Measurements from ENCODE around the gene MOB3A.

Gene MOB3A

DNA sequence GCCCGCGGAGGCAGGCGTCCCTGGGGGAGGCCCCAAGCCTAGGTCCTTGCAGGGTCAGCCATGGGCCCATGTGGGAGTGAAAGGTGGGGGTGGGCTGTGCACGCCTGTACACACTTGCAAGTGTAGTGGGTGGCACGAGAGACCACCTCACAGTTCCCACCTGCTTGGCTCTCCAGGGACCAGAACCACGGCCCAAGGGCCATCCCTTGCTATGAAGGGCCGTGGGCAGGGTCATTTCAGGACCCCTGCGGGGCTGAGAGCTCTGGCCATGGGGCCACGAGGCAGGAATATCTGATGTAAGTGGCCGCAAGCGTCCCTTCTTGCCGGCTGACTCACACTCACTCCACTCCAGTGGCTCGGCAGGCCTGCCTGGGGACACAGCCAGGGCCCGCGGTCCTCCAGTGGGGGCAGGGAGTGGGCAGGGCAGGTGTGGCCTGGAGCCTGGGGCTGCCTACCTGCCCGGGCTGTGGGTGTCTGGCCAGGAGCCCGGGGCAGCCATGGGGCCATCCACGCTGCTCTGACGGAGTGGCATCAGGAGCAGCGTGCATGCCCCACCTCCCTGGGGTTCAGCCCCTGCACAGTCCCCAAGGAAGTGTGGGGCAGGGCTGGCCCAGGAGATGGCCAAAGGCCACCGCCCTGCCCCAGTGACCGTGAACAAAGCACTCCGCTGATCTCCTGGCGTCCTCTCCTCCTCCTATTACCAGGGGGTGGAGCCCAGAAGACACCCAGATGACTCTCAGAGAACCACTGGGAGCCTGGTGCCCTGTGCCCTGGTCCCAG is 36.5 kb downstream of the MOB3A start:
- no peak for DNase-seq (ENCODE audit: low read depth)

DNA sequence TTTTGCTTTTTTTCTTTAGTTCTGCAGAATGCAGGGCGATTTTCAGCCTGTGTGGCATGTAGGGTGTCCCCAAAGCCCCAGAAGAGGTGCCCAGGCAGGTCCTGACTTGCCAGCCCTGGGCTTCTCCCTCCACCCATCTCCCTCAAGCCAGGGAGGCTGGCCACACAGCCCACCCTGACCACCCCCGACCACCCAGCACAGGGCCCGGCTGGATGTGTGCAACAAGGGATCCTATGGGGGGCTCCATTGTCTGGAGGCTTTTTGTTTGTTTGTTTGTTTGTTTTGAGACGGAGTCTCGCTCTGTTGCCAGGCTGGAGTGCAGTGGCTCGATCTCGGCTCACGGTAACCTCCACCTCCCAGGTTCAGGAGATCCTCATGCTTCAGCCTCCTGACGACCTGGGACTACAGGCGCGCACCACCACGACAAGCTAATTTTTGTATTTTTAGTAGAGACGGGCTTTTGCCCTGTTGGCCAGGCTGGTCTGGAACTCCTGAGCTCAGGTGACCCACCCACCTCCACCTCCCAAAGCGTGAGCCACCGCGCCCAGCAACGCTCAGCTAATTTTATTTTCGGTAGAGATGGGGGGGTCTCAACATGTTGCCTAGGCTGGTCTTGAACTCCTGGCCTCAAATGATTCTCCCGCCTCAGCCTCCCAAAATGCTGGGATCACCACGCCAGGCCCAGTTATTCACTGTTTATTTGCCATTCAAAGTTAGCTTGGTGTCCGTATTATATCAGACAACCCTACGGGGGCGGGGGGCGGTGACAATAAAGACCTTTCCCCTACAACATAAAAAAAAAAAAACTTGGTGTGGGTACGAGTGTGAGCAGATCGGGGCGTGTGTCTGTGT is 37.3 kb downstream of the MOB3A start:
- no peak for DNase-seq (ENCODE audit: low read depth)

DNA sequence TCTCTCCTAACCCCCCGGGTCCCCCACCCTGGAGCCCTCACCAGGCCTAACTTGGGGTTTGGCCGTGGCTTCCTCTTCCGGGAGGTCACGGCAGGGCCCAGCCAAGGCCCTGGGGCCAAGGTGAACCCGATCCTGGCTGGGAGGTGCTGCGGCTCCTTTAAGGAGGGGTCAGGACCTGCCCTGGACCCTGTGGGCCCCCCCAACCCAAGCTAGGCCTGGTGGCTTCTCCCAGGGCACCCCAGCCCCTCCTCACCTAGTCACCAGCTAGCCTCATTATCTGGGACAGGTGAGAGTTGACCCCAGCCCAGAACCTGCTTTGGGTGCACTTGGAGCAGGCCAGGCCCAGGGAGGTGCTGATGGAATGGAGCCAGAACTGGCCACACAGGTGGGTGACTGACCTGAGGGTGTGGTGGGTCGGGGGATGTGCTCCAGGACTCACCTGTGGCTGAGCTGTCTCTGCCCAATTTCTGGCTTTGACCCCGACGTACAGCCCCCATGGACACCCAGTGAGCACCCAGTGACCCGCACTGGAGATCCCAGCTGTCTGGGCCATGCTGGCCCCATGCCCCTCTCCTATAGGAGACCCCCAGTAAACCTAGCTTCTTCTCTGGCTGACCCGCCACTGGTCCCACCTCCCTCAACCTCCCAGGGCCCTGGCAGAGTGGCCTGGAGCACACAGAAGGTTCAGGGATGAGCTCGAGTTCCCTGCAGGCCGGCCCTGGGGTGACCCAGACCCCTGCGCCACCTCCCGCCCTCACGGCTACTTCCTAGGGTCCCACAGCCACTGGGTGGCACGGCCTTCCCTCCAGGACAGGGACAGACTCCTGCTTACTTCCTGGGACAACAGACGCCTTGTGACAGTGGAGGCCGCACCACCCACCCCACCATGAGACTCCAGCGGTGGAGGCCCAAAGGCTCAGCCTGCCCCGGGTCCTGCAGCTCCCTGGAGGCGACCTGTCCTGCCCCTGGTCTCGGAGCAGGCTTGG is 38.3 kb downstream of the MOB3A start:
- DNase-seq (ENCODE audit: low read depth) = no peak

DNA sequence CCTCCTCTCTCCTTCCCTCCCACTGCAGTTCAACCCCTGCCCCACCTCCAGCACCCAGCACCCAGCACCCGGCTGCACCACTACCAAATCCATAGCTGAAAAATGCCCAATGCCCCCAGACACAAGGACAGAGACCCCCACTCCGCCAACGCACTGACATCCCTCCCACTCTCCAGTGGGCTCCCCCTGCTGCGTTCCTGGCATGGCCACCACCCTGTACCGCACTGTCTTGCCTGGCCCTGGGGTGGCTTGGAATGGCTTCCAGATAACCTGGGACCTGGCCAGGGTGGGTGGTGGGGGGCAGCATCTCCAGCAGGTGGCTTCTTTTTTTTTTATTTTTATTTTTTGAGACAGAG is 39.3 kb downstream of the MOB3A start:
- DNase-seq (ENCODE audit: low read depth) = no peak

DNA sequence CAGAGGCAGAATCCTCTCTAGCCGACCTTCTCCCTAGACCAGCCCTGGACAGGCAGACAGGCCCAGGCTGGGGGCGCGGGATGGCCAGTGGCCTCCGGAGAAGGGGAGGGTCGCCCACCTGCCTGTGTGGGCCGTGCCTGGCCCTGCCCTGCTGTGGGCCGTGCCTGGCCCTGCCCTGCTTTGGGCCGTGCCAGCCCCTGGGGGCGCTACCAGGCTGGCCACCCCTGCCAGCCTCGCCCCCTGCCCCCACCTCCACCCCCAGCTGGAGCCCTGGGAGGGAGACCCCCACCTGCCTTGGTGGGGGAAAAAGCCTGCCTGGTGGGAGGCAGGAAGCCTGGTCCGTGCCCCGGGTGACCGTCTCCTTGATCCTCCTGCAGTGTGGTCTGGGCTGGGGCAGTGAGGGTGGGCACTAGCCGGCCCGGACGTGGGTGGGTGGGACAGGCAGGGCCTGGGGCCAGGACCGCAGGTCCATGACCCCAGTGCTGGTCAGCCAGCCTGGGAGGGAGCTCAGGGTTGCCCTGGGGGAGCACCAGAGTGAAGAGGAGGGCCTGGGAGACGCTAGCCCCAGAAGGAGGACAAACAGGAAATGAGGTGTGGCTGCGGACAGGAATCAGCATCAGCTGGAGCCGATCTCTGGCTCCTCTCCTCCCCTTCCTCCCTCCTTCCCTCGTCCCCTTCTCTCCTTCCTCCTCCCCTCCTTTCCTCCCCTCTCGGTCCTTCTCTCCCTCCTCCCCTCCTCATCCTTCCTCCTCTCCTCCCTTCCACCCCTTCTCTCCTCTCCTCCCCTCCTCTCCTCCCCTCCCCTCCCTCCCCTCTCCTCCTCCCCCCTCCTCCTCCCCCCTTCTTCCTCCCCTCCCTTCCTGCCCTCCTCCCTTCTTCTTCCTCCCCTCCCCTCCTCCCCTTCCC is 39.9 kb downstream of the MOB3A start:
- DNase-seq (ENCODE audit: low read depth) = no peak

DNA sequence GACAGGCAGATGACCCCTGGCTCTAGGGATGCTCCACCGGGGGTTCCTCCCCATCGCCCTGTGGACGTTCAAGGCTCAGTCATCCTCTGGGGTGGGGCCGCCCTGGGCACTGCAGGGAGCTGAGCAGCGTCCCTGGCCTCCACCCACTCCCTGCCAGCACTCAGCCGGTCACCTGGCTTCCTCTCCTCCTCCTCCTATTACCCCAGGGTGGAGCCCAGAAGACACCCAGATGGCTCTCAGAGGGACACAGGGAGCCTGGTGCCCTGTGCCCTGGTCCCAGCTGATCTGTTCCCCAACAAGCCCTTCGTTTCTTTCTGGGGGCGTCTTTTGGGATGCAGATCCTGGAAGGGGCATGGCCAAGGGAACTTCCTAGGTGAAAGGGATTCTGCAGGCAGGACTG is 41.4 kb downstream of the MOB3A start:
- DNase-seq (ENCODE audit: low read depth) = no peak

DNA sequence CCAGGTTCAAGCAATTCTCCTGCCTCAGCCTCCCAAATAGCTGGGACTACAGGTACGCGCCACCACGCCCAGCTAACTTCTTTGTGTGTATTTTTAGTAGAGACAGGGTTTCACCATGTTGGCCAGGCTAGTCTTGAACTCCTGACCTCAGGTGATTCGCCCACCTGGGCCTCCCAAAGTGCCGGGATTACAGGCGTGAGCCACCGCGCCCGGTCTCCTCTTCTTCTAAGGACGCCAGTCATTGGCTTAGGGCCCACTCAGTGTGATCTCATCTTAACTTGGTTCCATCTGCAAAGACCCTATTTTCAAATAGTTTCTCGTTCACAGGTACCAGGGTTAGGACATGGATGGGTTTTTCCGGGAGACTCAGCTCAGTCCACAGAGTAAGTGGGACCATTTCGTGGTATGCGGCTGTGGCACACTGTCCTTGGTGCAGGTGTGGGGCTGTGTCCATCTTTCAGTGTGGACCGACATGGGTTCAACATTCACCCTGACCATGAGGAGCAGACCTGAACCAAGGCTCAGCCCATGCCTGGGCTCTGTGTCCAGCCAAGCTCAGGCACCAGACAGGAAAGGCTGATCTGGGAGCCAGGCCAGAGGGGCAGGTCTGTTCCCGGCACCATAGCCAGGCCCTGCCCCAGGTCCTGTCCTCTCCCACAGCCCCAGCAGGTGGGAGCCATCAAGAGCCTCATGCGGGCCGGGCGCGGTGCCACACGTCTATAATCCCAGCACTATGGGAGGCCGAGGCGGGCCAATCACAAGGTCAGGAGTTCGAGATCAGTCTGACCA is 42.3 kb downstream of the MOB3A start:
- DNase-seq (ENCODE audit: low read depth) = no peak

DNA sequence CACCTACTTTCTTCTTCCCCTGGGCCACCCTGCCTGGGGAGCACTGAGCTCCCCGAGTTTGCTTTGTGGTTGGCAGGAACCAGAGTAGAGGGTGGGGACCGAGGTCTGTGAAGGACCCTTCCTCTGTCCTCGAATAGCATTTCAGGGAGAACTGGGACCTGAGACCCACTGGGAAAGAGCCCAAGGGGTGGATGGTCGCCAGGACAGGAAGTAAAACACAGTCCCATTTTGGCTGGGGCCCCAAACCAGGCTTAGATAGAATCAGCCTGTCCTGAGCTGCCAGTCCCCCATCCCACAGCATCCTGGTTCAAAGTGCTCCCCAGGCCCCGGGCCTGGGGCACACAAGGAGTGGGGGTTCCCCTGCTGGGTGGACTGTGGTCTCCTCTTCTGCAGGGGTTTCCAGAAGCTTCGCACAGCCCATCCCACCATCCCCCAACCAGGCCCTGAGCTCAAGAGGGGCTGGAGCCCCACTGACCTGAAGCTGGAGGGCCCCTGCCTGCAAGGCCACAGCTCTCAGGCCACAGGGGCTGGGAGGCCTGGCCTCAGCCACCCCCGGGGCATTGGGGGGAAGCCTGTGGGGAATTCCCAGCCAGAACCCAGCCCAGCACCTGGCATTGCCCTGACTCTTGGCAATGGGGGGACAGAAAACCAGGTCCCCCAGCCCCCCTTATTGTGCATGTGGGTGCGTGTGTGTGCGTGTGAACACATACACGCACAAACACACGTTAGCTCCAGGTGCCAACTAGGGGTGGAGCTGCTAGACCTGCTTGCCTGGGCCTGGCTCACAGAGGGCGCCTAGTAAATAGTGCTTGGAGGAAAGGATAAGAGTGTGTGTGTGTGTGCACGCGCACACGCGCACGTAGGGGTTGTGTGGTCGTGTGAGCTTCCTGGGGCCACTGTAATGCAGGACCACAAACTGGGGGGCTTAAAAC is 44.1 kb downstream of the MOB3A start:
- DNase-seq (ENCODE audit: low read depth) = peak; percentile 24

DNA sequence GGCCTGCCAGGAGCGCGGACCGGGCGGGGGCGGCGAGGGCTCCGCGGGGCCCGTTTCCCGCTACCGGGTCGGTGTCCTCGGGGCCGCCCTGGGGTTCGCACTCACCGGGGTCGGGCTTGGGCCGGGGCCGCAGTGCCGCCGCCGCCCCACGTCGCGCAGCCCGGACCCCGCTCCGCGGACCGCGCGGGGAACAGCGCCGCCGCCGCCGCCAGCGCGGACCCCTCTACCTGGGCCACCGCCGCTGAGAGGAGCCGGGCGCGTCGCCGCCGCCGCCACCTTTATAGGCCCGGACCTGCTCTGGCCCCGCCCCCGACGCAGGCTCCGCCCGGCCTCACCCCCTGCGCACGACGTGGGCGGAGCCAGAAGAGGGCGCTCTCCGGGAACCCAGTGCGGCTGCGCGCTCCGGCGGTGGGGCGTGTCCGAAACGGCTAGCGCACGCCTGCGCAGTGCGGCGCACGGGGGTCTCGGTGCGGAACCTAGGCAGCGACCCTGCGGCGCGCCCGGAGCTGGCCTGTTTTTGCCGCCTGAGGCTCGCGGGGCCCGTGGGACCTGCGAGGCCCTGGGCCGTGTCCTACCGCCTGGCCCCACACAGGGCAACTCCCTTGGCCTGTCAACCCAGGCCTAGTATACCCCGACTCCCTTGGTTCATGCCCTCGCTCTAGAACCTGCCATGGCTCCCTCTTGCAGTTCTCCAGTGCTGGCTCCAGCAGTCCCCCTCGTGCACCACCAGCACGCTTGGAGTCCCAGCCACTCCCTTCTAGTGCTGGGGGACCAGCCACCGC is 44.9 kb downstream of the MOB3A start, which contains the start of gene MKNK2:
Gene MKNK2 (minus strand): TSS at position 254 of the 782 bp plus-strand sequence. CDS start 393 bp downstream, outside the sequence.
- peak; percentile 98 for DNase-seq (ENCODE audit: low read depth)

DNA sequence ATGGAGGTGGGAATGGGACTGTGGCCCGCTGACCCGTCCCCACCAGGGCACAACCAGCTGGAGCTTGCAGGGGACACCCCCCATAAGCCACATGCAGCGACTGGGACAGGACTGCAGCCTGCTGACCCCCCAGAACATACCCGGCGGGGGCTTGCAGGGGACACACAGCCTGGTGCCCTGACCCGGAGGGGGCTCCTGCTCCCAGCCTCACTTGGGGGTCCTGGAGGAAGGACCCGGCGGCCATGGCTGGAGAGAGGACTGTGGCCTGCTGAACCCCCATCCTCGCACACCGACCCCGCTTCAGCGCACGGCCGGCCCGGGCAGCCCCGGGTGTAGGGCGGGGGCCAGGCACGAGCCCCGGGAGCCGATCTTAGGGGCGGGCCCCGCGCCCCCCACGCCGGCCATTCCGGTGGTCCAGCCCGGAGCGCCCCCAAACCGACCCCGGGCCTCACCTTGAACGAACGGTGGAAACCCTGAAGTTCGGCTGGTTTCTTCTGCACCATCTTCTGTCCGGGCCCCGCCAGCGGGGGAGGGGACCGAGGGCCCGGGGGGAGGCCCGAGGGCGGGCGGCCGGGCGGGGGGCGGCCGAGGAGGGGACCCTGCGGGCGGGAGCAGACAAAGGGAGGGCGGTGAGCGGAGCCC is 45.7 kb downstream of the MOB3A start:
- DNase-seq (ENCODE audit: low read depth) = no peak

DNA sequence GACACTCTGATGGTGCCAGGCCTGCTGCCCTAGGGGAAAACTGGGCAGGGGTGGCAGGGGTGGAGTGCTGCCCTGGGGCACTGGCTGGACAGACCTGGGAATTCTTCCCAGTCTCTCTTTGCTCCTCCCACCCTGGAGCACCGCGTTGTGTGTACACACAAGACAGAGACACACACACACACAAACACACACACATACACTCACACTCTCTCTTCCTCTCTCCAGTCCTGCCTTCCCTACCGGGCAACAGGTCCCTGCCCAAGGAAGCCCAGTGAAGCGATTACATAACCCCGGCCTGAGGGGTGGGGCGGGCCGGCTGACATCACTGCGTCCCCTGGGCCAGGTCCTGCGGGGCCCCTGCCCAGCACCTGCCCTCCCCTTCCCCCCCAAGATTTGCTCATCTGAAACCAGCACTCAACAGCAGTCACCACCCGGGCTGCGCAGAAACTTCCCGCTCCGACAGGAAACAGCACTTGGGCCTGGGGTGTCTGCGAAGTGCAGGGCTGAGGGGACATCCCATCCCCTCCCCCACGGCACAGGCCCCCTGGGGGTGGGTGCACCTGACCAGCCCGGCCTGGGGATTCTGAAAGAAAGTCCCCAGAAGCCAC is 46.3 kb downstream of the MOB3A start:
- peak; percentile 50 for DNase-seq (ENCODE audit: low read depth)

DNA sequence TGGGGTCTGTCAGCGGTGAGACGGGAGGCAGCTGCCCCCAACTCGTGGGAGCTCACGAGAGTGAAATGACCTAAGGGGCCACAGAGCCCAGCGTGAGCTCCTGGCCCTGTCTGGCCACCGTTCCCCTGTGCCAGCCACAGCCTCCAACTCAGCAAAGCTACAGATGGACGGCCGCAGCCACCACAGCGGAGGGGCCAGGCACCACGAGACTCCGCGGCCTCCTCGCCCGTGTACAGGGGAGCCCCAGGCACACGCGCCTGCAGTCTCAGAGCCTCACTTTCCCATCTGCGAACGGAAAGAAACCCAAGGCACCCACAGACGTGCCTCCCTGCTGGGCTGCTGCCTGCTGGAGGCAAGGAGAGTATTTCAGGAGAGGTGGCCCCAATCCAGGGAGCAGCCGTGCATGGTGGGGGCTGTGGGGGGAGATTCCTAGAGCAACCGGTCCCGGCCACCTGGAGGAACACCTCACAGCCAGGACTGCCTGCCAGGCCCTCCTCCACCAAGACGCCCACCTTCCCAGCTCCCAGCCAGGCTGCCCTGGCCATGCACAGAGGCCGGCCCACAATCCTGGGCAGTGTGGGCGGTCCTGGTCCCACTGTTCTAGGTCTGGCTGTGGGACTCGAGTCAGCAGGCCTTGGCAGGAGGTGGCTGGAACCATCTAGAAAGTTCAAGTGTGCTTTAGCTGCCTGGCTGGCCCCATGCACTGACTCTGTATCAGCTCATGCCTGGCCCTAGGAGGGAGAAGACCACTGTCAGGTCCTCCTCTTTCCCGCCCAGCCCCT is 47.0 kb downstream of the MOB3A start:
- no peak for DNase-seq (ENCODE audit: low read depth)

DNA sequence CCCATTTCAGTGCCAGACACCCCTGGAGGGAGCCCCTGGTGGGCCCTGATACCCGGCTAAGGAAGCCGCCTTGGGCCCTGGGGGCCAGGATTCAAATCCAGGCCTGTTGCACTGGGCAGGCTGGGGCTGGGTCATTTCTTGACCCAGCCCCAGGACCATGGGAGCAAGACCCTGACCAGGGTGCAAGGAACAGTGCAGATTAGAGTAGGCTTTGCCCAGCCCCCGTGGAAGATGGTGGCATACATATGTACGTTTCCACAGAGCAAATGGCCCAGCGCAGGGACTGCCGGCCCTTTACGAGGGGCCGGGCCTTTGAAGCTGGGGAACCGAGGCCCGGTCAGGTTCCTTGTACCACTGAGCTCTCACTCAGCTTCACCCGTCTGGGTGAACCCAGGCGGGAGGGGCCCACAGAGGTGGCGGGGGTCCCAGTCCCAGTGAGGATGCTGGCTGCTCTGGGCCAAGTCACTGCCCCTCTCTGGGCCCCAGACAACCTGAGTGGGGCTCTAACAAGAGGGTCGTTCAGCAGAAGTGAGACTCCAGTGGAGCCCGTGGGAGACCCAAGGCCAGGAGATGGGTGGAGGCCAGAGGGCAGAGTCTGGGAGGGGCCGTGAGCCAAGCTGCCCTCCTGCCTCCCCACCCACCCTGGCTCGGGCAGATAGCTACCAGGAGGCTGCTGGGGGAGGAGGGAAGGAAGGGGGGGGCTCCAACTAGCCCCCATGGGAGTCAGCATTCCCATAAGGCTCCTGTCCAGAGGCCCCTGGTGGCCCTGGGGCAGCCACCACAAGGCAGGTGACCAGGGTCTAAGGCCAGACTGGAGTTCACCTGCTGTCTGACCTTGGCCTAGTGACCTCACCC is 47.8 kb downstream of the MOB3A start:
- DNase-seq (ENCODE audit: low read depth) = no peak

DNA sequence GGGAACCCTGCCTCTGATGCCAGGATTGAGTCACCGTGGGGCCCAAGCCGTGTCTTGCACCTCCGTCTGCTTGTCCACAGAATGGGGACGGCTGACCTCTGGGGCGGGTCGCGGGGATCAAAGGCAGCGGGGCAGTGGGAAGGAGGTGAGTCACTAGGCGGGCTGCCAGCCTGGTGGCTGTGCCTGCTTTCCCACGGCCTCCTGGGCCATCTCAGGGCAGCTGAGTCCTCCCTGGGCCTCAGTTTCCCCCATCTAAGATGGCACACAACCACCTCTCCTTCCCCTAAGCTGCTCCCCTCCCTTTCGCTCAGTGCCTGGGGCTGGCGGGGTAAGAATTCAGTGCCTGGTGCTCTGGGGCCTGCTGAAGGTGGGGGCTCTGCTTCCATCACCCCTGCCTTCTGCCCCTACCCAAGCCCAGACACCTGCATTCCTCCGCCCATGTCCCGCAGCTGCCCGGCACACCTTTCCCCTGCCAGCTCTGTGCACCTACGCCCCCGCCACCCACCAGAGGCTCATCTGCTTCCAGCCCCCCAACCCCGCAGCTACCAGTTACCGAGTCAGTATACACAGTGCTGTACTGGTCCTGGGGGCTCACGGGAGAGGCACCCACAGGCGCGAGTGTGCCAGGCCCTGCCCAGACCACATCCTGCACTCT is 48.5 kb downstream of the MOB3A start:
- no peak for DNase-seq (ENCODE audit: low read depth)

DNA sequence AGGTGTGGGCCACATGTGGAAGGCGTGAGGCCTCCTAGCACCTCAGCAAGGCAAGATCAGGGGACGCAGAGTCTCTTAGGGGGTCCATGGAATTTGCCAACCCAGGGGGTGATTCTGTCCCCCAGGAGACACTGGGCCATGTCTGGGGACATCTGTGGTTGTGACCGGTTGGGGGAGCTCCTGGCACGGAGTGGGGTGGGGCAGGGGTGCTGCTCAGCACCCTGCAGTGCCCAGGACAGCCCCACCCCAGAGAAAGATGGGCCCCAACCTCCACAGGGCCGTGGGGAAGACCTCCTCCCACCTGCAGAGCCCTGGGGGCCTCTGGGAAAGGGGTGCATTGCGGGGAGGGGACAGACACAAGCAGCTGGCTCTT is 49.1 kb downstream of the MOB3A start:
- no peak for DNase-seq (ENCODE audit: low read depth)
